Ectodermal cell (in vitro differentiated cells): ENCODE measurements around the gene TAS1R3.

ENCODE experiments used
- H3K27ac ChIP-seq: 2 replicates; pipeline ENCODE4 v1.7.0; 2013; ENCODE audit warnings: mild to moderate bottlenecking, low read depth, low read length; ENCODE audit not compliant: insufficient read depth, poor library complexity, severe bottlenecking
- H3K27me3 ChIP-seq: 2 replicates; pipeline ENCODE4 v1.7.0; 2013; ENCODE audit warnings: mild to moderate bottlenecking, low read length; ENCODE audit not compliant: insufficient read depth, control insufficient read depth, poor library complexity, severe bottlenecking
- H3K36me3 ChIP-seq: one replicate; pipeline ENCODE4 v1.7.0; 2013; ENCODE audit warnings: low read length; ENCODE audit not compliant: control insufficient read depth, insufficient read depth
- H3K4me1 ChIP-seq: one replicate; pipeline ENCODE4 v1.7.0; 2013; ENCODE audit warnings: low read length; ENCODE audit not compliant: control insufficient read depth, insufficient read depth
- H3K4me3 ChIP-seq: 2 replicates; pipeline ENCODE4 v1.7.0; 2013; ENCODE audit warnings: low read depth, low read length, control low read depth; ENCODE audit not compliant: insufficient read depth
- H3K9me3 ChIP-seq: 2 replicates; pipeline ENCODE4 v1.7.0; 2013; ENCODE audit warnings: mild to moderate bottlenecking, low read length, moderate library complexity; ENCODE audit not compliant: control insufficient read depth
- WGBS, 2 experiments: methylation state at CpG; one replicate each; pipeline ENCODE4 v1.1.7; 2013; ENCODE audit warnings: missing lambda C conversion rate in 2 of 2; 5-methylcytosine and 5-hydroxymethylcytosine counted together

The TAS1R3 gene

GRCh38 chr1:1333551-1334241, 2.6 kb downstream of the TAS1R3 start:
- Histone ChIP-seq H3K4me1 (no peaks in the 10 kb centered on the region), H3K36me3 (no peaks in the 10 kb centered on the region), H3K27me3 (no peaks in the 10 kb centered on the region), H3K27ac (no peak overlapping the region), H3K4me3 (no peak overlapping the region), H3K9me3 (no peaks in the 10 kb centered on the region)
- WGBS, 2 experiments, result 93 to 94% methylated on average over 36 of the region's 36 CpGs

GRCh38 chr1:1334835-1335234, 3.8 kb downstream of the TAS1R3 start:
- Histone ChIP-seq H3K4me3 (no peak overlapping the region), H3K36me3 (no peaks in the 10 kb centered on the region), H3K4me1 (no peaks in the 10 kb centered on the region), H3K27ac (no peak overlapping the region), H3K9me3 (no peaks in the 10 kb centered on the region), H3K27me3 (no peaks in the 10 kb centered on the region)
- WGBS, 2 experiments, result 57 to 60% methylated on average over 11 of the region's 11 CpGs

- no peaks in the 10 kb centered on the region for H3K27me3 ChIP-seq
- no peaks in the 10 kb centered on the region for H3K4me1 ChIP-seq
- no peak overlapping the region for H3K27ac ChIP-seq
- no peaks in the 10 kb centered on the region for H3K36me3 ChIP-seq
- no peak overlapping the region for H3K4me3 ChIP-seq
- 93 to 94% methylated on average over 16 of the region's 16 CpGs for WGBS, 2 experiments
- no peaks in the 10 kb centered on the region for H3K9me3 ChIP-seq
These were observed 4.2 kb downstream of the TAS1R3 start for GRCh38 chr1:1335283-1335682.

GRCh38 chr1:1335792-1336248, 4.7 kb downstream of the TAS1R3 start:
- H3K4me1 ChIP-seq, result no peaks in the 10 kb centered on the region
- 95 to 96% methylated on average over 21 of the region's 21 CpGs for WGBS, 2 experiments
- H3K27ac ChIP-seq, result no peak overlapping the region
- H3K4me3 ChIP-seq, result no peak overlapping the region
- H3K9me3 ChIP-seq, result no peaks in the 10 kb centered on the region
- no peaks in the 10 kb centered on the region for H3K27me3 ChIP-seq
- H3K36me3 ChIP-seq, result peaks cover under 1% of the 10 kb centered on the region

- no peaks in the 10 kb centered on the region for H3K4me1 ChIP-seq
- 95 to 96% methylated on average over 26 of the region's 26 CpGs for WGBS, 2 experiments
- peaks cover 7% of the 10 kb centered on the region for H3K36me3 ChIP-seq
- no peaks in the 10 kb centered on the region for H3K27me3 ChIP-seq
- H3K4me3 ChIP-seq, result no peak overlapping the region
- H3K9me3 ChIP-seq, result no peaks in the 10 kb centered on the region
- no peak overlapping the region for H3K27ac ChIP-seq
These were observed 5.4 kb downstream of the TAS1R3 start for GRCh38 chr1:1336446-1336845.

GRCh38 chr1:1336931-1337792, 6.1 kb downstream of the TAS1R3 start:
- H3K9me3 ChIP-seq, result no peaks in the 10 kb centered on the region
- H3K4me1 ChIP-seq, result no peaks in the 10 kb centered on the region
- H3K27me3 ChIP-seq, result no peaks in the 10 kb centered on the region
- H3K27ac ChIP-seq, result no peak overlapping the region
- H3K36me3 ChIP-seq, result peaks cover 10% of the 10 kb centered on the region
- H3K4me3 ChIP-seq, result no peak overlapping the region
- 94 to 95% methylated on average over 32 of the region's 32 CpGs for WGBS, 2 experiments

GRCh38 chr1:1337793-1338147, 6.7 kb downstream of the TAS1R3 start:
- 85% methylated on average over 18 of the region's 18 CpGs for WGBS, 2 experiments
- Histone ChIP-seq H3K4me3 (no peak overlapping the region), H3K36me3 (peaks cover 10% of the 10 kb centered on the region), H3K4me1 (no peaks in the 10 kb centered on the region), H3K9me3 (no peaks in the 10 kb centered on the region), H3K27me3 (no peaks in the 10 kb centered on the region), H3K27ac (no peak overlapping the region)

- Histone ChIP-seq H3K27me3 (no peaks in the 10 kb centered on the region), H3K27ac (no peak overlapping the region), H3K4me1 (no peaks in the 10 kb centered on the region), H3K36me3 (peaks cover 10% of the 10 kb centered on the region), H3K9me3 (no peaks in the 10 kb centered on the region), H3K4me3 (no peak overlapping the region)
- WGBS, 2 experiments, result 96% methylated on average over 36 of the region's 36 CpGs
These were observed 7.2 kb downstream of the TAS1R3 start for GRCh38 chr1:1338278-1338677.

GRCh38 chr1:1340185-1340584, 9.1 kb downstream of the TAS1R3 start:
- Histone ChIP-seq H3K4me3 (no peak overlapping the region), H3K27me3 (no peaks in the 10 kb centered on the region), H3K9me3 (no peaks in the 10 kb centered on the region), H3K36me3 (peaks cover 10% of the 10 kb centered on the region), H3K27ac (no peak overlapping the region), H3K4me1 (no peaks in the 10 kb centered on the region)
- 94% methylated on average over 23 of the region's 23 CpGs for WGBS, 2 experiments

- H3K4me3 ChIP-seq, result no peak overlapping the region
- H3K27ac ChIP-seq, result no peak overlapping the region
- H3K4me1 ChIP-seq, result no peaks in the 10 kb centered on the region
- H3K27me3 ChIP-seq, result no peaks in the 10 kb centered on the region
- peaks cover 10% of the 10 kb centered on the region for H3K36me3 ChIP-seq
- 92% methylated on average over 36 of the region's 36 CpGs for WGBS, 2 experiments
- H3K9me3 ChIP-seq, result no peaks in the 10 kb centered on the region
These were observed 9.9 kb downstream of the TAS1R3 start for GRCh38 chr1:1340791-1341548.
